Colonic mucosa (tissue), 4 donors: ENCODE measurements around the gene DTX1. TPM values are rescaled to one million over a fixed set of nuclear protein-coding genes. Genes with fewer than 3 reads are reported as not detected.

Experiments used
- DNase-seq: peaks from one replicate; pipeline ENCODE4 v3.0.0-alpha.2; 2020
- H3K27ac ChIP-seq: fragments of 200-600 bp; one replicate; pipeline ENCODE4 v1.8.0; 2021
- H3K27me3 ChIP-seq: fragments of 200-600 bp; one replicate; pipeline ENCODE4 v1.8.0; 2021
- H3K36me3 ChIP-seq: fragments of 200-600 bp; one replicate; pipeline ENCODE4 v1.8.0; 2021
- H3K4me1 ChIP-seq: fragments of 200-600 bp; one replicate; pipeline ENCODE4 v1.8.0; 2021; ENCODE audit warnings: mild to moderate bottlenecking
- H3K4me3 ChIP-seq: fragments of 200-600 bp; one replicate; pipeline ENCODE4 v1.8.0; 2021
- H3K9ac ChIP-seq, 2 donors: one replicate each; pipeline ENCODE4 v1.7.0; 2013; ENCODE audit warnings: control low read depth in 2 of 2, low read depth in 2 of 2, low read length in 2 of 2
- H3K9me3 ChIP-seq: fragments of 200-600 bp; one replicate; pipeline ENCODE4 v1.8.0; 2021
- CTCF ChIP-seq: fragments of 200-600 bp; IDR thresholded peaks from one replicate; pipeline ENCODE4 v1.8.0; 2022; ENCODE audit warnings: antibody characterized with exemption, mild to moderate bottlenecking
- intact Hi-C: fragments of 100-400 bp; cut with DNase I; formaldehyde crosslinking; loops from one replicate; pipeline ENCODE4 v1.14.1; 2022
- total RNA-seq, 2 donors: library from RNA; stranded (reverse); fragmentation: NEBNext Ultra II Directional in 1 of 2; extraction: Animal tissue kit (Norgen Biotek cat#: 25700) in 1 of 2; gene quantifications; one replicate each; pipeline ENCODE4 v1.2.1, GENCODE V29; 2021
- donor health status: healthy.
- donor health status: DM: no; HTN: no; CAD: no.
- donor health status: DM: no; HTN: no; CAD: no.

The DTX1 gene
- total RNA-seq, 2 donors from 2014 or later = 0.82 to 1.3 TPM

- Histone ChIP-seq H3K4me1 (no peaks in the 10 kb centered on the region), H3K27ac (peak overlapping the region; percentile 53), H3K27me3 (no peaks in the 10 kb centered on the region), H3K4me3 (no peak overlapping the region), H3K9me3 (no peaks in the 10 kb centered on the region), H3K36me3 (no peaks in the 10 kb centered on the region), H3K9ac (peak overlapping the region in 1 of 2 donors; percentile 46)
- no peak for DNase-seq
- intact Hi-C loops = no loop called here
- no peak for TF ChIP-seq CTCF
Observed at GRCh38 chr12:113142886-113143332, 86.4 kb downstream of the DTX1 start.

- Histone ChIP-seq H3K27me3 (no peaks in the 10 kb centered on the region), H3K4me3 (no peak overlapping the region), H3K9ac (no peak overlapping the region), H3K27ac (no peak overlapping the region), H3K9me3 (no peaks in the 10 kb centered on the region), H3K36me3 (no peaks in the 10 kb centered on the region), H3K4me1 (no peaks in the 10 kb centered on the region)
- DNase-seq = no peak
- TF ChIP-seq CTCF = no peak
- intact Hi-C loops = no loop called here
Observed at GRCh38 chr12:113143959-113144358, 87.4 kb downstream of the DTX1 start.

GRCh38 chr12:113144806-113145205 is 88.3 kb downstream of the DTX1 start:
- no peak for DNase-seq
- intact Hi-C loops = no loop called here
- Histone ChIP-seq H3K4me1 (peaks cover 4% of the 10 kb centered on the region), H3K4me3 (no peak overlapping the region), H3K9ac (no peak overlapping the region), H3K27me3 (no peaks in the 10 kb centered on the region), H3K27ac (no peak overlapping the region), H3K9me3 (no peaks in the 10 kb centered on the region), H3K36me3 (no peaks in the 10 kb centered on the region)
- no peak for TF ChIP-seq CTCF

- intact Hi-C loops = no loop called here
- no peaks in the 10 kb centered on the region for H3K27me3 ChIP-seq
- no peak overlapping the region for H3K27ac ChIP-seq
- no peak for TF ChIP-seq CTCF
- H3K9ac ChIP-seq = no peak overlapping the region
- no peaks in the 10 kb centered on the region for H3K36me3 ChIP-seq
- no peak overlapping the region for H3K4me3 ChIP-seq
- H3K9me3 ChIP-seq = no peaks in the 10 kb centered on the region
- H3K4me1 ChIP-seq = peaks cover 6% of the 10 kb centered on the region
- DNase-seq = no peak
Observed at GRCh38 chr12:113145720-113146551, 89.4 kb downstream of the DTX1 start.

- Histone ChIP-seq H3K4me3 (no peak overlapping the region), H3K9me3 (no peaks in the 10 kb centered on the region), H3K27ac (no peak overlapping the region), H3K4me1 (peaks cover 6% of the 10 kb centered on the region), H3K9ac (no peak overlapping the region), H3K27me3 (no peaks in the 10 kb centered on the region), H3K36me3 (no peaks in the 10 kb centered on the region)
- no peak for DNase-seq
- no peak for TF ChIP-seq CTCF
- intact Hi-C loops = no loop called here
Observed at GRCh38 chr12:113146999-113147398, 90.5 kb downstream of the DTX1 start.

Other genes with a start within 250 kb of the DTX1 start
- gene OAS1, start 149.8 kb upstream of the DTX1 start, total RNA-seq = 100 to 1,000 TPM in 1 of 2 donors, 10 to 100 TPM in 1; 98.2 to 110 TPM
- 10 to 100 TPM; 15.2 to 39.1 TPM for gene OAS3, start 118.3 kb upstream of the DTX1 start, total RNA-seq
- 1 to 10 TPM; 3.0 to 3.2 TPM for gene OAS2, start 78.2 kb upstream of the DTX1 start, total RNA-seq
- gene RASAL1, start 79.0 kb downstream of the DTX1 start, total RNA-seq = 10 to 100 TPM in 1 of 2 donors, 1 to 10 TPM in 1; 9.0 to 10.2 TPM
- under 1 TPM in 1 of 2 donors, not detected in 1; 0.20 TPM for gene CFAP73, start 93.0 kb downstream of the DTX1 start, total RNA-seq
- 10 to 100 TPM; 54.8 to 98.3 TPM for gene DDX54, start 128.7 kb downstream of the DTX1 start, total RNA-seq
- gene RITA1, start 129.0 kb downstream of the DTX1 start, total RNA-seq = 10 to 100 TPM; 13.9 to 26.9 TPM
- gene TPCN1, start 164.7 kb downstream of the DTX1 start, total RNA-seq = 10 to 100 TPM; 55.5 to 85.6 TPM